ENCODE data around the gene SUMO3. TPM values are rescaled to one million over a fixed set of nuclear protein-coding genes. Genes with fewer than 3 reads are reported as not detected.

Gene SUMO3
- total and polyA plus RNA-seq, 2 of the 8 experiments (the other 6 are each of a cell fraction or from before 2014, with no cell fraction given): 96.8 to 101 TPM

DNA sequence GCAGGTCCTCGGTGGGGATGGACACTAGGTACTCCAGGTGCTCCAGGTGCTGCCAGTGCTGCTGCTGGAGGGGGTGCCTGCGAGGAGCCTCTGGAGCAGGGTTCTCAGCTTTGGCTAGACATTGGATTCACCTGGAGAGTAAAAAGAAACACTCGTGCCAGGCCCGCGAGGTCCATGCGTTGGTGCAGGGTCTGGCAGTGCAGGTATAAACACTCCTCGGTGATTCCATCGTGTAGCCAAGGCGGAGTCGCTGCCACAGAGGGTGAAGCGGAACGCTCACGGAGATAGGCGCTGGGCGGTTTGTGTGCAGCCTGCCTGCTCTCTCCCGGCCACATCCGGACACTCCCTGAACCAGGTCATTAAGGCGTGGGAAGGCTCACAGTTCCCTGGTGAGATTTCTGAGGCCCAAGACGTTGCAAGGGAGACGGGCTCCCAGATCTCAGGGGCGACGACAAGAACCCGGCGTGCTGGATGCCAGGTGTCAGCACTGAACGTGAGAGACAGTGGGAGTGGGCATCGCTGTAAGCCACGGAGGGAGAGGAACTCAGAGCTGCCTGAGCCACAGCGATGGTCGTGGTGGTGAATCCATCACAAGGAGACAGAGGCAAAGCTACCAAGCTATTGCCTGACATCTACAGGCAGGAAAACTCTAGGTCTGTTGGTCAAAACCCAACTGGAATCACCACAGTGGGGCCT, 17.2 kb upstream of the SUMO3 start (continued):
- no peak for TF ChIP-seq SRF (IDR thresholded peaks at IDR 0.05; ENCODE audit: low read depth, low read length)
- TF ChIP-seq CHD2 (IDR thresholded peaks at IDR 0.05; ENCODE audit: low read length): no peak
- no peak for TF ChIP-seq SAP30 (IDR thresholded peaks at IDR 0.05; ENCODE audit: insufficient read depth, insufficient replicate concordance, low read length)
